ENCODE data around the gene RNF121. TPM values are rescaled to one million over a fixed set of nuclear protein-coding genes. Genes with fewer than 3 reads are reported as not detected.

RNF121 gene
- total RNA-seq, 1 donor from 2014 or later, result 36.4 TPM

DNA sequence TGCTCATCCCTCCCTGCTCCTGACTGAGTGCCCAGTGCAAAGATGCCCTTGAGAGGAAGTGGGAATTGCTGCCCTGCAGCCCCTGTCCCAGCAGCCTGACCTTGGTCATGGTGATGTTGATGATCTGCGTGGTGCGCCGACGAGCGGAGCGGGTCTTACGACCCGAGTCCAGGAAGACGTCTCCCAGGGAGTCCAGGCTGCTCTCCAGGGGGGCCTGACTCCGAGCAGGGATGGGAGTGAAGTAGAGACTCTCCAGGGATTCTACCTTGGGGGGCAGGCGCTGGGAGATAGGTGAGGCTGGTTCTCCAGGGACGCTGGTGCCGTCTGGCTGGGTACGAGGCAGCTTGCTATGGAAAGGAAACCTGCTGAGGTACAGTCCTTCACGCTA lies 78.2 kb downstream of the RNF121 start:
- no peak for DNase-seq

GRCh38 chr11:72007587-72007986 lies 78.7 kb downstream of the RNF121 start:
- DNase-seq, result no peak

GRCh38 chr11:72008728-72009127 lies 79.9 kb downstream of the RNF121 start:
- no peak for DNase-seq

- DNase-seq, result no peak
Measured at GRCh38 chr11:72009156-72009555, 80.3 kb downstream of the RNF121 start.

DNA sequence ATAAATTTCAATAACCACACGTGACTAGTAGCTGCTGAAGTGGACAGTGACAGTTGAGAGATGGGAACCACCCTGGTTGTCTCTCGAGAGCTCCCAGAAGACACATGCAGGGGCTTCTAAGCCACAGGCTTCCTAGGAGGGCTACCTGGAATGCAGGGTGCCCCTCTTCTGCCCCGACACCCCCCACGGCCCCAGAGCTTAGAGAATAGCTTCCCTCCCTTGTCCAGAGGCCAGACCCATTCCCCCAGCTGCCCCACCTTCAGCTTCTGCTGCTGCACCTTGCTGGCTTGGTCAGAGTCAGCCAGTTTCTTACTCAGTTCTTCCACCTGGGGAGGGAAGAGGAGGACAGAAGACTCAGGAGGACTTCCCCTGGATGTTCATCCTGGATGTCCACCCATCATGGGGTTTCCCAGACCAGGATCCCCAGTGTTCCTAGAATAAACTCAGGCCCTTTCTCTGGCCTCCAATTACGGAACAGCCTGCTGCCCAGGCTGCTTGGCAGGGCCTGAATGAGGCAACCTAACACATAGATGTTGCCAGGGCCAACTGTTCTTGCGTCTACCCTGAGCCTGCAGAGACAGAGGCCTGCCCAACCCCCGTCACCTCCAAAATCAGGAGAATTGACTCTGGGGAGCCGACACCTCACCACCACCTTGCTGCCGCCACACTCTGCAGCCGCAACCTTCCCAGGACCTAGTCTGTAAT lies 81.8 kb downstream of the RNF121 start:
- DNase-seq, result no peak

DNA sequence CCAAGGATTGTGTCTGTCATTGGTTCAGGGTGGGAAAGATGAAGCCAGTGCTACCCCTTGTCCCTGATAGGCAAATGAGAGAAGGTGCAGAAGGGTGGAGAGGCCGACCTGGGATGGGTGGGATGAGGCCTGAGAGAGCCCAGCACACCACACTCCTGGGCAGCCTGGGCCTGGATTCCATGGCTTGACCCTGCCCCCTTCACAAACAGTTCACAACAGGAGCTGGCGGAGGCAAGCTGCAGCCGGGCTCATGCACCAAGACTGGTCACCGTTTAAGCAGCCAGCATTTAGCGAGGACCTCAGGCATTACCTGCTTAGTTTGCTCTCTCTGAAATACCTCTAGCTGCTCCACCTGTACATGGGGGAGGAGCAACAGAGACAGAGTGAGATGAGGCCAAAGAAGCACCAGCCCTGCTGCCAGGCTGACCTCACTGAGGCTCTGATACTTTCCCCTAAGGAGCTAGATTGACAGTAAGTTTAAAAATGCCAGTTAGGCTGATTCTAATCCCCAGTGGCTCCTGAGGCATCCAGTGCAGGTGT lies 83.3 kb downstream of the RNF121 start:
- no peak for DNase-seq

GRCh38 chr11:72012897-72013721 lies 84.3 kb downstream of the RNF121 start:
- no peak for DNase-seq

- DNase-seq, result no peak
Measured at GRCh38 chr11:72013765-72014711, 85.2 kb downstream of the RNF121 start.

- no peak for DNase-seq
Measured at GRCh38 chr11:72014761-72015320, 86.0 kb downstream of the RNF121 start.

DNA sequence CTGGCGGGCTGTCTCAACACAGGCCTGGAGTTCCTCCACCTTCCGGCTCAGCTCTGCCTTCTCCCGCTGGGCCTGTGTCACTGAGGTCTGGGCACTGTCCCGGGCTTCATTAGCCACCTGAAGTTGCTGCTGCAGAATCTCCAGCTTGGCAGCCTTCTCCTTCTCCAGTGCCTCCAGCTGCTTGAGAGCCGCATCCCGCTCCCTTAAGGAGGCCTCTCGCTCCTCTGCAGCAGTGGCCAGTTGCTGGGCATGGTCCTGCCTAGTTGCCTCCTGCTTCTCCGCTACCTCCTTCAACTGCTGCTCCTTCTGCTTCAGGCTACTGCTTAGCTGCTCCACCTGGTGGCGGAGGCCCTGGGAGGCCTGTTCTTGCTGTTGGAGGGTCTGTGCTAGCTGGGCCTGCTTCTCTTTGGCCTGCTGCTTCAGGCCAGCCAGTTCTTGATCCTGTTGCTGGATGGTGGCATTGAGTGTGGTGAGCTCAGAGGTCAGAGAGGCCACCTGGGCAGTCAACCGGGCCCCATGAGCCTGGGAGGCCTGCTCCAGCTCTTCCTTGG lies 86.7 kb downstream of the RNF121 start:
- peak; percentile 44 for DNase-seq

GRCh38 chr11:72018171-72018570 lies 89.3 kb downstream of the RNF121 start:
- DNase-seq, result no peak

DNA sequence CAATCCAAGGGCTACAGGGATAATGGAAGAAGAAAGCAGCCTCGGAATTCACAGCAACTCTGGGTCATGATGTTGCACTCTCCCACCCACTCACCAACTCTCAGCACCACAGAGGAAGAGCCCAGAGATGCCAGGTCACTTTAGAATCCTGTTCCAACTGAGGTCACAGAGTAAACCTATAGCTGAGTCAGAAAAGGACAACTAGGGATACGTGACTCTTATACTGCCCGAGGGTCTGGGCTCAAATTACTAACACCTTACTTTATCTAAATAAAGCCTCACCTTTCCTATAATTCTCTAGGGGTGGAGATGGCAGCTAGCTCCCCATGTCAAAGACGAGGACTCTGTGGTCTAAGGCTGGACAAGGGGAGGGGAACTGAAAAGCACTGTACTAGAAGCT lies 94.5 kb downstream of the RNF121 start:
- no peak for DNase-seq

DNA sequence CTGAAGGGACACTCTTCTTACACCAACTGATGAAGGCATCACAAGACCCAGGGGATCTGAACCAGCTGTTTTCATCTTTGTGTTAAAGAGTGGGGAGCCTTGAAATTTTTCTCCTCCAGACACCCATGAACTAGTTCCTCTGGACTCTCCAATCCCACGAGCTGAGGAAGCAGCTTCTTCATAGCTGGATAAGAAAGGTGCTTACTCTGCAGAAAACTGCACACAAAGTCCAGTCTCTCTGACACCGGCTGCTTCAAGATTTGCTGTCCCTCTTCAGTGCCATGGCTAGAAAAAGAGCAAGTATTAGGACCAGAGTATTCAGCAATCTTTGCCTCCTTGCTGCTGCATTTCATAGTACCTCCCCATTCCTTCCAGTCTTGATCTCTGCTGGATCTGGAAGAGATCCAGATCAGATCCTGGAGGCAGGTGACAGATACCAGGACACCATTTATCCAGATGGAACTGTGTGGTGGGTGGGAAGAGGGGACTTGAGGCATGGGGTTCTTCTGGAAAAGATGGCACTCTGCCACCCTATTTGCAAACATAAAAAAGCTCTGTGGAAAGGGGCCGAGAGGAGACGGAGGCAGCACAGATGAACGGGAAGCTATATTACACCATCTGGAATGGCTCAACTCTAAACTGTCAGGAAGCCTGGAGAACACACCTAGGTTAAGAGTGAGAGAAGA lies 95.4 kb downstream of the RNF121 start:
- DNase-seq, result no peak

DNA sequence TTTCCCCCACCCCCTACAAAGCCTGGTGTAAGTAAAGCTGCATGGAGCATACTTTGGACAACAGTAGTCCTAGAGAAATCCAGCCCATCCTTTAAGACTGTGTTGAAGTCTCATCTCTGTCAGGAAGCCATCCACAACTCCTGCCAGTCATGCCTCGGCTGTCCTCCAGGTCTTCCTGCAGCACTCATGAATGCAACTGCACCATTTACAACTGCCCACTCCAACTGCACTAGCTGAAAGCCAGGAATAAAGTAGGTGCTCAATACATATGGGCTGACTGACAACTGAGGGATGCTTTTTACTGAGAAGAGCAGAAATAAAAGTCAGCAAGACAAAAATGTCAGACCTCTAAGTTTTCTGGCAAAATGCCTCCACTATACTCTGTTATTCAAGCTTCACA lies 97.2 kb downstream of the RNF121 start:
- DNase-seq, result no peak

- DNase-seq, result no peak
Measured at GRCh38 chr11:72030472-72031045, 101.7 kb downstream of the RNF121 start.

GRCh38 chr11:72036687-72037086 lies 107.8 kb downstream of the RNF121 start:
- no peak for DNase-seq

DNA sequence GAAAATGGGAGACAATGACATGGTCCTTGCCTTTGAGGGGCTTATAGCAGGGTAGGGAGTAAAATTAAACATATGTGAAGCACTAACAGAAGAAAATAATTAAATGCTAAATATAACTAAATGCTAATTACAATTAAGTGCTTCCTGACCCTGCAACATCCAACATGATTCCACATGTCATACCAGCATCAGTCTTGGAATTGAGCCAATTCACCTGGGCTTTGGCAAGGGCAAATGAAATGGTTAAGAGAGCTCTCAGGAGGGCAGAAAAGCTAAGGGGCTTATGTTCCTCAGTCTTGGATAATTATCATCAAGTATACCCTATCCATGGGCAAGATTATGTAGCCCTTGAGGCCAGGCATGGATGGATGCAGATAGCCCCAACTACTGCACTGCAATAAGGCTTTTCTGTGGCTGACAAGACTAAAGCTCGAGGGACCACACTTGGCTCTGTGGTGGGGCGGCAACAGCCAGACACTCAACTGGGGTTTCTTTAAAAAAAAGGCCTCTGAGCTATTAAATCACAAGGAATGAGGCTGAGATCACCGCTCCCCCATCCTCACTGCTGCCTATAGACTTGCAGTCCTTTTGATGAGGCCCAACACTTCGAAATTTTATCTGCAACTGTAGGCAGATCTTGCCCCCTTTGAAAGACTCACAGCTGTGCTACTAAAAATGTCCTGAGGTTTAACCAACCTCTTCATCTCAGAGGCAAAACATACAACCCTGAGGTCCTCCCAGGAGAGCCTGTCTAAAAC lies 108.9 kb downstream of the RNF121 start:
- no peak for DNase-seq

DNA sequence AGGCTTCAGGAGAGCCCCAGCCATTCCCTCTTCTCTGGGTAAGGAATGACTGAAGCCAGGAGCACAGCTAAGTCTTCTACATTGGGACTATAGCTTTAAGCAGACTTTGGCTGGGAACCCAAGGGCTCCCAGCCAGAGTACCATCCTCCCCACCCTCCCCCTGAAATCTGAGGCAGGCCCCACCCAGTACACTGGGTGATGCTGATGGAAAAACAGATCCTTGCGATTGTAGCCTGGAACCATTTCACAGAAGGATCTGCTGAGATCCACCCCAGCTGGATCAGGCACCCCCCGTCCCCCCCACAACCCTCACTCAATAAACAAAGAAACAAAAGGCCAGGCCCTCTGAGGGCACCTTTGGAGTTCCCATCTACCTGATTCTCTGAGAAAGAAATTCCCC lies 109.6 kb downstream of the RNF121 start:
- no peak for DNase-seq

DNA sequence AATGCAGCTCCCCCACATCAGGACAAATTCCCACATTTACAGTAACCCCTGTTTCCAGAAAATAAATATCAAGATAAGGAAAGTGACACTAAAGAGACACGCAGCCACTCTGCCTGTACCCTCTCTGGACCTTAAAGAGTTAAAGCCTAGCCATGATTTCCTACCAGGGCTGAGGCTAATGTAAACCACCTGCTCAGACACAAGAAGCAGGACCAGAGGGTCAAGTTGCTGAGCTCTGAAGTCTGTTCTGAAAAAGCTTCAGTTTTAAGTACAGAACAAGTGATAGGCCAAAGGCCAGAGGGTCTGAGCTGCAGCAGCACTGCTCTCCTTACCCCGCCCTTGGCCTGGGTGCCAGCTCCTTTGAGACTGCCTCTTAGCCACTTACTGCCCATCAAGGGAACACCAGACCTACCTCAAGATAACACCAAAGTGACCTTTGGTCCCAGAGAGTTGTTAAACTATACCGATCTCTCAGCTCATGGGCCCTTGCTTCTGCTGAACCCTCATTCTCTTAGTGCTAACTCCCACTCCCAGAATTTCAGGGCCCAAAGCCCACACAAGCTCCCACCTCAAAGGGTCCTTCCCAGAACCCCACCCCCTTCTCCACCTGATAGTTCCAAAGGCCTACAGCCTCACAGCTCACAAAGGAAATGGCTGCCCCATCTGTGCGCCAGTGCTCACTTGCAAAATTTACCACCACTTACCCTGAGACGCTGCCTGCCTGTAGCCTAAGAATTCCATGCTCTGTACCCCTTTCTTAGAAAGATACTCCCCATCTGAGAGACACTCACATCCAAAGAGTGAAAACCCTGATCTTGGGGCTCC lies 110.4 kb downstream of the RNF121 start:
- DNase-seq, result peak; percentile 20

Measured in dermis blood vessel endothelial cell (primary cell).